Suppressor macrophage treated with lipopolysaccharide for 4 hours (primary cell): ENCODE measurements around the gene TRDMT1.
A peak's percentile ranks its signal among the peaks of the same experiment; 100 is the strongest.
"Not testable (repeated sequence)": the region's sequence is repeated elsewhere in the genome, so short reads cannot be mapped to it uniquely, and the experiment has no call there.

Experiments
- DNase-seq: peaks from one replicate; pipeline ENCODE4 v3.0.0-alpha.2; 2020

TRDMT1 gene

GRCh38 chr10:17125206-17125893, 76.1 kb downstream of the TRDMT1 start:
- no peak for DNase-seq

- DNase-seq: no peak
Observed at GRCh38 chr10:17123961-17124360, 77.5 kb downstream of the TRDMT1 start.

- DNase-seq: no peak
Observed at GRCh38 chr10:17122726-17123661, 78.5 kb downstream of the TRDMT1 start.

- no peak for DNase-seq
Observed at GRCh38 chr10:17122052-17122451, 79.4 kb downstream of the TRDMT1 start.

GRCh38 chr10:17120694-17121093, 80.8 kb downstream of the TRDMT1 start:
- no peak for DNase-seq

- DNase-seq: no peak
Observed at GRCh38 chr10:17119845-17120244, 81.6 kb downstream of the TRDMT1 start.

- no peak for DNase-seq
Observed at GRCh38 chr10:17116193-17116592, 85.3 kb downstream of the TRDMT1 start.

- DNase-seq: no peak
Observed at GRCh38 chr10:17115683-17116082, 85.8 kb downstream of the TRDMT1 start.

- not testable (repeated sequence) for DNase-seq
Observed at GRCh38 chr10:17114878-17115444, 86.5 kb downstream of the TRDMT1 start.

- DNase-seq: no peak
Observed at GRCh38 chr10:17113889-17114540, 87.5 kb downstream of the TRDMT1 start.

- DNase-seq: no peak
Observed at GRCh38 chr10:17113346-17113745, 88.1 kb downstream of the TRDMT1 start.

GRCh38 chr10:17112566-17112965, 88.9 kb downstream of the TRDMT1 start:
- no peak for DNase-seq

- peak; percentile 46 for DNase-seq
Observed at GRCh38 chr10:17109475-17110207, 91.8 kb downstream of the TRDMT1 start.

GRCh38 chr10:17109046-17109445, 92.4 kb downstream of the TRDMT1 start:
- DNase-seq: no peak

GRCh38 chr10:17106991-17107390, 94.5 kb downstream of the TRDMT1 start:
- no peak for DNase-seq

- DNase-seq: no peak
Observed at GRCh38 chr10:17101910-17102266, 99.6 kb downstream of the TRDMT1 start.

GRCh38 chr10:17101257-17101909, 100.1 kb downstream of the TRDMT1 start:
- DNase-seq: no peak

GRCh38 chr10:17100586-17100985, 100.9 kb downstream of the TRDMT1 start:
- DNase-seq: no peak

- no peak for DNase-seq
Observed at GRCh38 chr10:17098012-17098411, 103.5 kb downstream of the TRDMT1 start.
